Mucosa of gallbladder (tissue), 1 donor: ENCODE results near the gene TMC7. TPM values are rescaled to one million over a fixed set of nuclear protein-coding genes. Genes with fewer than 3 reads are reported as not detected.
"Not testable (repeated sequence)": the region's sequence is repeated elsewhere in the genome, so short reads cannot be mapped to it uniquely, and the experiment has no call there.

Experiments used
- DNase-seq: peaks from one replicate; pipeline ENCODE4 v3.0.0-alpha.2; 2020; ENCODE audit warnings: low spot score
- total RNA-seq: library from RNA; stranded (reverse); gene quantifications from one replicate; pipeline ENCODE4 v1.2.1, GENCODE V29; 2021
- donor health status: DM: no; HTN: no; CAD: no.

TMC7 gene
- total RNA-seq, 1 donor from 2014 or later = 1.4 TPM

DNA sequence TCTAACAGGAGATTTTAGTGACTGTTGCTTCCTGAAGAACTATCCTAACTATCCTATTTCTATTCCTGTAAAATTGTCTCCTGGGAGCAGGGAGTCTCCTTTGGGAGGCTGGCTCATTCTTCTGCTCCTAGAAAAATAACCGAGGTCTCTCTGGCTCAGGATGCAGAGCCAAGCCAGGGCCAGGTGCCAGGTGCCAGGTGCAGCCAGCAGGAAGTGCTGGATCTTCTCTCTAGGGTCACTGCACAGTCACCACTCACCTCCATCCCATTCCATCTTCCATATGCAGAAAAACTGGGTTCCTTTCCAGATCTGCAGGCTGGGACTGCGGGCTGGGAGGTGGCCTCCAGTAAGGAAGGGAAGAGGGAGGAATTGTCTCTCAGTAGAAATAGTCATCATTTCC, 3.8 kb upstream of the TMC7 start:
- DNase-seq = no peak

DNA sequence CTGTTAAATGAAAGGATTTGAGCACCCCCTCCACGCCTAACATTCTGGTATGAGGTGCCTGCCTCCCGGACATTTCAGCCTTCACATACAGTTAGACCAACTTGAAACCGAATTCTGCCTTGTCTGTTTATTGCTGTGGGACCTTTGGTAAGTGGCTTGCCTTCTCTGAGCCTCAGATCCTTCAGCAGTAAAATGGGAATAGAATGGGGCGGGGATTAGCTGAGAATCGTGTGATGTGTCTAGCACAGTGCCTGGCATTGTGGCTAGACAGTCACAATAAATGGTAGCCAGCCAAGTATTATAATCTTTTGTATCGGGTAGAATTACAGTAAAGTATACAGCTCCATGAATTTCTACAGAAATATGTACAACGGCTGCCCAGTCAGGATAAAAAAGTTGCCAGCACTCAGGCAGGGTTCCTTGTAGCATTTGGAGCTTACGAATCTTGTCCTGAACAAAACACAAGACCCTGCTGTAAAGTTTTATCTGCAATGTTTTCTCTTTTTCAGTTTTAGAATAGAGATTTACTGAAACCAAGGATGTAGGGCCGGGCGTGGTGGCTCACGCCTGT, 786 bp downstream of the TMC7 start:
- DNase-seq = no peak

DNA sequence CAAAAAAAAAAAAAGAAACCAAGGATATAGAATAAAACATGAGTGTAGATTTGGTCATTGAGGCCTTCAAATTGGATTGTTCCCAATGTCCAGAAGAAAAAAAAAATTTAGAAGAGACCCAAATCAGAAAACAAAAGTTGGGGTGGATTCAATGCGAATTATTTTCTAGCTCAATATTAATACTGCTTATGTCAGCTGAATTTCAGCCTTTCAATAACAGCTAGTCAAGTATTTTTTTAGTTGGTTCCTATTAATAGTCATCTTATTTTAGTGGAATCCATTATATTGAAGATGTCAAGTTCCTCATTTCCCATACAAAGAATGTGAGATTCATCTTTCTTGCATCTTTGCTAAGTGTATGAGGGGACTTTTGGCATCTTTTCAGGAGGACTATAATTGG, 1.5 kb downstream of the TMC7 start:
- not testable (repeated sequence) for DNase-seq

DNA sequence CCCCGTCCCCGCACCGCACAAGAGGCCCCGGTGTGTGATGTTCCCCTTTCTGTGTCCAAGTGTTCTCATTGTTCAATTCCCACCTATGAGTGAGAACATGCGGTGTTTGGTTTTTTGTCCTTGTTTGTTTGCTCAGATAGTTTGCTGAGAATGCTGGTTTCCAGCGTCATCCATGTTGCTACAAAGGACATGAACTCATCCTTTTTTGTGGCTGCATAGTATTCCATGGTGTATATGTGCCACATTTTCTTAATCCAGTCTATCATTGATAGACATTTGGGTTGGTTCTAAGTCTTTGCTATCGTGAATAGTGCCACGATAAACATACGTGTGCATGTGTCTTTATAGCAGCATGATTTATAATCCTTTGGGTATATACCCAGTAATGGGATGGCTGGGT, 8.0 kb downstream of the TMC7 start:
- DNase-seq = not testable (repeated sequence)

DNA sequence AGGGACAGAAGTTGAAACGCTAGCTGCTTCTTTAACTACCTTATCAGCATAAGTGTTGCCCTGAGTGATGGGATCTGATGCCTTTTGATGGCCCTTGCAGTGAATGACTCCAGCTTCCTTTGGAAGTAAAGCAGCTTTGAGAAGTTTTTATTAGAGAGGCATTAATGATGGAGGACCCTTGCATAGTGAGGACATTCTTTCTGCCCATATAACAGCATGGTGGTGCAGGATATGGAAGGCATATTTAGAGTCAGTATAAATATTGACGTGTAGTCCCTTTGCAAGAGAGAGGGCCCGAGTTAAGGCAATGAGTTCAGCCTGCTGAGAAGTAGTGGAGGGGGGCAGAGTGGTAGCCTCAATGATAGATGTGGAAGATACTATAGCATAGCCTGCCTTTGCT, 9.8 kb downstream of the TMC7 start:
- not testable (repeated sequence) for DNase-seq

DNA sequence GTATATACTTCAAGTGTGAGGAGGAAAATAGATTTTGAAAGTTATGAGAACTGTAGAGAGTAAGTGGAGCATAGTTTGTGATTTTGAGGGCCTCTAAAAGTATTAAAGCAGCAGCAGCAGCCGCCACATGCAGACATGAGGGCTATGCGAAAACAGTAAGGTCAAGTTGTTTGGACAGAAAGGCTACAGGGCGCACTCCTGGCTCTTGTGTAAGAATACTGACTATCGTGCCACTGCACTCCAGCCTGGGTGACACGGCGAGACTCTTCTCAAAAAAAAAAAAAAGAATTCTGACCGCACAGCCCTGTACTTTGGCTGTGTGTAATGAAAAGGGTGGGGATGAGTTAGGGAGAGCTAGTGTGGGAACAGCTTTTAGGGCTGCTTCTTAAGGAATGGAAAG, 10.4 kb downstream of the TMC7 start:
- not testable (repeated sequence) for DNase-seq

DNA sequence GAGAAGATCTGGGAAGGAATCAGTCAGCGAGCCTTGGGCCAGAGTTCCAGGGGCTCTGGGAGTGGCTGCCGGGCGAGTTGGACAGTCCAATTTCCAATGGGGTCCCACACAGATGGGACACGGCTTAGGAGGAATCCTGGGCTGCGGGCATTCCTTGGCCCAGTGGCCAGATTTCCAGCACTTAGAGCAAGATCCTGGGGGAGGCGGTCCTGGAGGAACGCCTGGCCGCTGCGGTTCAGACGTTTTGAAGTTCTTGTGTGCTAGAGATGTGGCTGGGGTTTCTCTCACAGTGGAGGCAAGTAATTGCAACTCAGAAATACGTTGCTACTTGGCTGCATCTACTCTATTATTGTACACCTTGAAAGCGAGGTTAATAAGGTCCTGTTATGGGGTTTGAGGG, 11.7 kb downstream of the TMC7 start:
- DNase-seq = not testable (repeated sequence)

DNA sequence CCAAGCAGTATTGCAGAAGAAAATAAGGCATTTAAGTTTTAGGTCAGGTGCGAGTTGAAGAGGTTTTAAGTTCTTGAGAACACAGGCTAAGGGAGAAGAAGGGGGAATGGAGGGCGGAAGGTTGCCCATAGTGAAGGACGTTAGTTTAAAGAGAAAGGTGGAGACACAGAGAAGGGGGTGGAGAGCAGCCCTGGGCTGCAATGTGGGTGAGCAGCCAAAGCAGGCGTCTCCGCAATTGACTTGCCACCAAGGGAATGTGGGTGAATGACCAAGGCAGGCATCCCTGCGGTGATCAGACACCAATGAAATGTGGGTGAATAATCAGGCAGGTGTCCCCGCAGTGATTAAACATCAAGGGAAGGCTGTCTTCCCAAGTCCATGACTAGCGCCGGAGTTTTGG, 12.8 kb downstream of the TMC7 start:
- not testable (repeated sequence) for DNase-seq

DNA sequence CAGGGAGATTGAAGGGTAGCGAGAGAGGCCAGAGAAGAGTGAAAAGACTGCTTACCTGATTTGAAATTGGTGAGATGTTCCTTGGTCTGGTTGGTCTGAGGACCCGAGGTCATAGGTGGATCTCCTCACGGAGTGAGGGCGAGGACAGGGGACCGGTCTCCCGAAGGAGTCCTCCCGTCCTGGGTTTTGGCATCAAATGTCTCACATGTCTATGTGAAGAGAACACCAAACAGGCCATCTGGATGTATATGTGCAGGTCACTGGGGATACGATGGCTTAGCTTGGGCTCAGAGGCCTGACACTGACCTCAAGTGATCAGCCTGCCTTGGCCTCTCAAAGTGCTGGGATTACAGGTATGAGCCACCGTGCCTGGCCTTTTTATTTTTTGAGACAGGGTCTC, 13.3 kb downstream of the TMC7 start:
- DNase-seq = not testable (repeated sequence)

DNA sequence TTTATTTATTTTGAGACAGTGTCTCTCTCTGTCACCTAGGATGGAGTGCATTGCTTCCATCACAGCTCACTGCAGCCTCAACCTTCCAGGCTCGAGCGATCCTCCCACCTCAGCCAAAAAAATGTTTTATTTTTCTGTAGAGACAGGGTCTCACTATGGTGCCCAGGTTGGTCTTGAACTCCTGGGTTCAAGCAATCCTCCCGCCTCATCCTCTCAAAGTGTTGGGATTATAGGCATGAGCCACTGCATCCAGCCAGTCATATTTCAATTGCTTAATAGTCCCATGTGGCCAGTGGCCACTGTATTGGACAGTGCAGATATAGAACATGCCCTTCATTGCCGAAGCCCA, 15.3 kb downstream of the TMC7 start:
- no peak for DNase-seq

DNA sequence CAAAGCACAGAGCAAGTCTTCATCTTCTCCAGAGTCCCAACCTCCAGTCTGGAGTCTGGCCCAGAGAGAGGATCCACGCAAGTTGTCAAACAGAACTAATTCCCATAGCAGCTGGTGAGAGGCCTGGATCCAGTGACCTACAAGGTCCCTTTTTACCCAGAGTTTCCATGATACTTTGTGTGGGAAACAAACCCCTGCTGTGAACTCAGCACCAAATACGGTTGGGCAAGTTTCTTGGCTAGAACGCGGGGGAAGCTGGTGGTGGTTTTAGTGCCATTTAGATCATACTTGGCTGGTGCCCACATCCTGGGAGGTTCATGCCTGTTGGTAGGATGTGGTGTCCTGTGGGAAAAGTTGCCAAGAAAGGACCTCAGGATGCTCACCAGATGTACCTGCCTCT, 18.1 kb downstream of the TMC7 start:
- no peak for DNase-seq

DNA sequence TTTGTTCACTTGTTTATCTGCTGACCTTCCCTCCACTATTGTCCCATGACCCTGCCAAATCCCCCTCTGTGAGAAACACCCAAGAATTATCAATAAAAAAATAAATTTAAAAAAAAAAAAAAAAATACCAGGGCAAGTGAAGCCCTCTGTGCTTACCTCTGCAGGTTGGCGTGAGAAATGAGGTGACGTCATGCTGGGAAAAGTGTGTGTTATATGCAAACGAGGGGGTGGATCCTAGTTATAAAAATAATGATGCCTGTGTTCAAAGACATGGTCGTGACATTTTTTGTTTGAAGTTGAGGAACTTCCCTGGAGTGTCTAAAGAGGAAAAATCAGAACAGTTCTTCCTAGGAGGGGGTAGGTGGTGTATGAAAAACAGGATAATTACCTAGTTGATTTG, 20.2 kb downstream of the TMC7 start:
- DNase-seq = no peak

DNA sequence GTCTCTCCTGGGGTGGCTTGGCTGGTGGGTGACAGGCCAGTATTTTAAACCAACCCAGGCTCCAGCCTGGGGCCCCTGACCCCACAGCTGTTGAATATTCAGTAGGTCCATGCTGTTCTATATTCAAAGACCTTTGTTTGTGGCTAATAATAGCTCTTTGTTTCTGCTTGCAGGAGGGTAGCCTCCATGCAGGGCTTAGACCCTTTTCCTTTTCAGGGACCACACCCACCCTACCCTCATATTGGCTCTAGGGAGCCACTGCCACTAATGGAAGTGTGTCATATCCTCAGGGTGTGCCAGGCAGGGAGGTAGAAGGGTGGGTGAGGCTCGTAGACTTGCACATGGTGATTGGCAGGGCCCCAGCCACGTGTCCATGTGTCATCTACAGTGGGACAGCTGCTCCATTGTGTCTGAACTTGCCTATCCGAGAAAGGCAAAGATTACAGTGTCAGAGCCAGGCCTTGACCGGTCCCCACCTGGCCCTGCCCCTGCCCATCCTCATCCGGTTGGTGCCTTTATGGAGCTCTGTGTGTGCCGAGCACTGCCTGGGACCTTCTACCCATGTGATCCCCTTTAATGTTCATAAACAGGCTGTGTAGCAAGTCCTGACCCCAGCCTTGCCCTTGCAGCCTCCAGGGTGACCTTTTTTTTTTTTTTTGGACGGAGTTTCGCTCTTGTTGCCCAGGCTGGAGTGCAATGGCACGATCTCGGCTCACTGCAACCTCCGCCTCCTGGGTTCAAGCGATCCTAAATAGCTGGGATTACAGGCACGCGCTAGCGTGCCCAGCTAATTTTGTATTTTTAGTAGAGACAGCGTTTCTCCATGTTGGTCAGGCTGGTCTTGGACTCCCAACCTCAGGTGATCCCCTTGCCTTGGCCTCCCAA, 22.1 kb downstream of the TMC7 start:
- peak; percentile 54 for DNase-seq

DNA sequence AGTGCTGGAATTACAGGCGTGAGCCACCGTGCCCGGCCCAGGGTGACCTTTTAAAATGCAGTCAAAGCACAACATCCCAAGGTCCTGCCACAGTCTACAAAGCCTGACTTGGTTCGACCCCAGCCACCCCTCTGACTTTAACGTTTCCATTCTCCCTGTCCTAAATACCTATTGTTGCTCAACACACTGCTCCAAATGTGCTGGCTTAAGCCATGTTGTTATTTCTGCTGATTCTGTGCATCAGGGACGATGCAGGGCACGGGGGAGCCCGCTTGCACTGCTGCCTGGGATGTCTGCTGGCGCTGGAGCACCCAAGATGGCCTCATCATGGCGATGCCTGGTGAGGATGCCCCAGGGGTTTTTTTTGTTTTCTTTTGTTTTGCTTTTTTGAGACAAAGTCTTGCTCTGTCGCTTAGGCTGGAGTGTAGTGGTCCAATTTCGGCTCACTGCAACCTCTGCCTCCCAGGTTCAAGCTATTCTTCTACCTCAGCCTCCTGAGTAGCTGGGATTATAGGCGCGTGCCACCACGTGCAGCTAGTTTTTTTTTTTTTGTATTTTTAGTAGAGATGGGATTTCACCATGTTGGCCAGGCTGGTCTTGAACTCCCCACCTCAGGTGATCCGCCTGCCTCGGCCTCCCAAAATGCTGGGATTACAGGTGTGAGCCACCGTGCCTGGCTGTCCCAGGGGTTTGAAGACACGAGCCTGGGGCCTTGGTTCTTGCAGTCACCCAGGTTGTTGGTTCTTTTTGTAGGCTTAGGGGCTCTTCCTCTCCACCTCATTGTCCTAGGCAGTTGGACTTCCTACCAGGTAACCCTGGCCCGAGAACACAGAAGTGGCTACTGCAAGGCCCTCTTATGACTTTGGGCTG, 22.9 kb downstream of the TMC7 start:
- no peak for DNase-seq

DNA sequence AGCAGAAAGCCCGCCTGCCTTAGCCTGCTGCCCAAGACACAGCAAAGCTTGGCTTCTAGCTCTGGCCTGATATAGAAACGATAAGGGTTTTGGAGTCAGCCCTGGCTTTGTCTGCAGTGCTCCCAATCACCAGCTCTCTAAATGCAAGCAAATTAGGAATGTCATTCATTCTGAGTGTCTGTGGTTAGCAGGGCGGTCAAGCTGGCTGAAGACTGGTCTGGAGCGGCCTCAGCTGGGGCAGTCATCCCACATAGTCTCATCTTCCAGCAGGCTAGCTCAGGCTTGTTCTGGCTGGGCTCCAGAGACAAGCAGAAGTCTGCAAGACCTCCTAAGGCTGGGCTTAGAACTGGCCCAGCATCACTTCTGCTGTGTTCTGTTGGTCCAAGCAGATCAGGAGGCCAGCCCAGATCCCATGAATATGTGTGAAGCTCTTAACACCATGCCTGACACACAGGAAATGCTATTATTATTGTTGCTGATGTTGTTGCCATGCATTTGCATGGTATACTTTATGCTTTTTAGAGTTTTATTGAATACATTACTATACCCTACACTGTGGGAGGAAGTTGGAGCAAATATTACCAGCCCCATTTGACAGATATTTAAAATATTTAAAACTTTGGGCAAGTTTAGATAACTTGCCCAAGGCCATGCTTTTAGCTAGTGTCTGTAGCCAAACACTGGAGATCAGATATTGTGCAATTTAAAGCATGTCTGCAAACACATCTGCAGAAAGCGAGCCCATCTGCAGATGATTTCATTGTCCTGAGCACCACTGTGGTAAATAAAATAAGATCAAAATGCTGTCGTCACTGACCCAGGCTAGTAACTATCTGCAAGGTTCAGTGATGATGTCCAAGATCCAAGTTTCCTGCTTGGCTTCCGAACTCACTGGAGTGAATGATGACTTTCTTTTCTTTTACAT, 24.8 kb downstream of the TMC7 start:
- DNase-seq = no peak

DNA sequence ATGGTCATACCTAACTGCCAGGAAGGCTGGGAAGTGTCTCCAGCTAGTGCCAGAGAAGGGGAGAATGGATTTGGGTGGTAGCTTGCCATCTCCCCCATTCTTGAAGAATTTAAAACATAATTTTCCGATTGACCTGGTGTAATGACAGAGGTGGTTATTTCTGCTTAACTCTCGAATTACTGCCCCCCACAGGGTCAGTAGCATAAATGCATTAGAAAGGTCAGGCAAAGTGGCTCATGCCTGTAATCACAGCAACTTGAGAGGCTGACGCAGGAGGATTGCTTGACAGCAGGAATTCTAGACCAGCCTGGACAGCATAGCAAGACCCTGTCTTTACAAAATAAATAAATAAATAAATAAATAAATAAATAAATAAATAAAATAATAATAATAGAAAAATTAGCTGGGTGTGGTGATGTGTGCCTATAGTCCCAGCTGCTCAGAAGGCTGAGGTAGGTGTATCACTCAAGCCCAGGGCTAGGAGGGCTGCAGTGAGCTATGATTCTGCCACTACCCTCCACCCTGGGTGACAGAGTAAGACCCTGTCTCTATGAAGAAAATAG, 27.5 kb downstream of the TMC7 start:
- DNase-seq = no peak

DNA sequence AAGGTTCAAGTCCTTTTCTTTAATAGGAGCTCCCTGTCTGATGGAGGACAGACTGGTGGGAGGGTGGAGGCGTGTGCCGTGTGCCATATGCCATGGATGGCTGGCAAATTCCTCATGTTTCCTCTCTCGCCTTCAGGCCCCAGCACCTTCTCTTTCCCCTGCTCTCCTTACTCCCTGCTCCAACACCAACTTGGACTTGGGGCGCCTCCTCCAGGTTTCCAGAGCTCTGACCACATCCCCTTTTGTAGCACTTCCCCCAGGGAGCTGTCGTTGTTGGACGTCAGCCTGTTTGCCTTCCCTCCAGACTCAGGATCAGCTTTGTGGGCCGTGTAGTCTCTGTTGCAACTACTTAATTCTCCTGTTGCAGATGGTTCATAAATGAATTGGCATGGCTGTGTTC, 30.7 kb downstream of the TMC7 start:
- no peak for DNase-seq

DNA sequence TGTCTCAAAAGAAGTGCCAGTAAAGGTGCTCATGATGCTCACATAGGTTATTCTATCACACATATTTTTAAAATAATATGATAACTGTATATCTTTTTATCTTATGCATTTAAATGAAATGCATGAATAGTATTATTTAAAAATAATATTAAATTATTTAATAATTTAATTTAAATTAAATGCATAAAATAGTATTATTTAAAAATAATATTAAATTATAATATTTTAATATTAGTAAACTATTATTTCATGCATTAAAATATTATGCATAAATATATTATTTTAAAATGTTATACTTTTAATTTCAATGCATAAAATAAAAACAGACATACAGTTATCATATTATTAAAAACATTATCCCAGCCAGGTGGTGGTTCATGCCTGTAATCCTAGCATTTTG, 33.4 kb downstream of the TMC7 start:
- no peak for DNase-seq

DNA sequence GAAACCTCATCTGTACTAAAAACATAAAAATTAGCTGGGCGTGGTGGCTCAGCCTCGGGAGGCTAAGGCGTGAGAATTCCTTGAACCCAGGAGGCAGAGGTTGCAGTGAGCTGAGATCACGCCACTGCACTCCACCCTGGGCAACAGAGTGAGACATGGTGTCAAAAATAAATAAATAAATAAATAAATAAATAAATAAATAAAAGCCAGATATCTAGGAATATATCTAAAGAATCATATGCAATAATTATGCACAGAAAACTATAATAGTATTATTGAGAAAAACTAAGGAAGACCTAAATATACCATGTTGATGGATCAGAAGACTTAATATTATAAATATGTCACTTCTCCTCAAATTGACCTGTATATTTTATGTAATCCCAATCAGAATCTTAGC, 37.0 kb downstream of the TMC7 start:
- no peak for DNase-seq

DNA sequence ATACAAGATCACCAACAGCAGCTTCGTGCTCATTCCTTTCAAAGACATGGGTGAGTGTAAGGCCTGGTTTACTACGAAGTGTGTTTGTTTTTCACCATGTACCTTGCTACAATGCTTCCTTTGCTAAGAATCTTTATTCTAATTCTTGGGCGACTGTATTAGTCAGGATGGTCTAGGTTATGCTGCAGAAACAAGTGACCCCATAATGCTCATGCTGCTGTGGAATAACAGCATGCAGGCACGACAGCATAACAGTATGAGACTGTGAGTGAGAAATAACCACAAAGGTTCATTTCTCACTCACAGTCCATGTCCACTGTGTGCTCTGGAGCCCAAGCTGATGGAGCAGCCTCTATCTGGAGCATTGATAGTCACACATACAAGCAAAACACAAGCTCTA, 38.0 kb downstream of the TMC7 start:
- DNase-seq = no peak

DNA sequence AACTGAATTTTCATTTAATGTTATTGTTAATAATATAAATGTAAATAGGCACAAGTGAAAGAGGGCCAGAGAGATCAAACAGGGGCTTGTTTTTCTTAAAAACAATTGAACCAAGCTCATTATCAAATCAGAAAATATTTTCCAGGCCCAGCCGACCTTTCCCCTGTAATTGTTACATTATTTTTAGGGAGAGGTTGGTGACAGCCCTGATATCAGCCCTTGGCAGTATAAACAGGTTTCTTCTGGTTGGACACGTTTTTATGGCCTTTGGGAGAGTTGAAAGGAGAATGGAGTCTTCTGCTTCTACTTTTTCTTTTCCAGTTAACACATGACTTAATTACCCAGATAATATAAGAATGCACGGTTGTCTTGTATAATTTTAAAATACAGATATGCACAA, 43.7 kb downstream of the TMC7 start:
- DNase-seq = no peak
